Measurements from ENCODE around the gene HTATSF1. TPM values are rescaled to one million over a fixed set of nuclear protein-coding genes. Genes with fewer than 3 reads are reported as not detected.

The HTATSF1 gene
- total RNA-seq, 1 donor from 2014 or later = 22.6 TPM

Other genes with a start within 250 kb of the HTATSF1 start
- gene MAP7D3, start 246.2 kb upstream of the HTATSF1 start, total RNA-seq = 16.3 and 19.8 TPM in 2 replicates
- gene ADGRG4, start 196.6 kb upstream of the HTATSF1 start, total RNA-seq = under 0.01 TPM in 1 of 2 replicates, not detected in the other
- gene BRS3, start 9.6 kb upstream of the HTATSF1 start, total RNA-seq = not detected in 2 replicates
- not detected in 2 replicates for gene VGLL1, start 34.6 kb downstream of the HTATSF1 start, total RNA-seq
- not detected in 2 replicates for gene CD40LG, start 150.6 kb downstream of the HTATSF1 start, total RNA-seq

Measured in lung microvascular endothelial cell (primary cell).